SIG-M5 treated with dmso at 0.1 percent for 504 hours (cell line): ENCODE measurements around the gene HAX1.
"Not testable (repeated sequence)": the region's sequence is repeated elsewhere in the genome, so short reads cannot be mapped to it uniquely, and the experiment has no call there.

ENCODE experiments used
- DNase-seq: peaks from one replicate; lab custom pipeline; 2025; ENCODE audit not compliant: unreplicated experiment; lab: John Stamatoyannopoulos, UW

Gene HAX1

DNA sequence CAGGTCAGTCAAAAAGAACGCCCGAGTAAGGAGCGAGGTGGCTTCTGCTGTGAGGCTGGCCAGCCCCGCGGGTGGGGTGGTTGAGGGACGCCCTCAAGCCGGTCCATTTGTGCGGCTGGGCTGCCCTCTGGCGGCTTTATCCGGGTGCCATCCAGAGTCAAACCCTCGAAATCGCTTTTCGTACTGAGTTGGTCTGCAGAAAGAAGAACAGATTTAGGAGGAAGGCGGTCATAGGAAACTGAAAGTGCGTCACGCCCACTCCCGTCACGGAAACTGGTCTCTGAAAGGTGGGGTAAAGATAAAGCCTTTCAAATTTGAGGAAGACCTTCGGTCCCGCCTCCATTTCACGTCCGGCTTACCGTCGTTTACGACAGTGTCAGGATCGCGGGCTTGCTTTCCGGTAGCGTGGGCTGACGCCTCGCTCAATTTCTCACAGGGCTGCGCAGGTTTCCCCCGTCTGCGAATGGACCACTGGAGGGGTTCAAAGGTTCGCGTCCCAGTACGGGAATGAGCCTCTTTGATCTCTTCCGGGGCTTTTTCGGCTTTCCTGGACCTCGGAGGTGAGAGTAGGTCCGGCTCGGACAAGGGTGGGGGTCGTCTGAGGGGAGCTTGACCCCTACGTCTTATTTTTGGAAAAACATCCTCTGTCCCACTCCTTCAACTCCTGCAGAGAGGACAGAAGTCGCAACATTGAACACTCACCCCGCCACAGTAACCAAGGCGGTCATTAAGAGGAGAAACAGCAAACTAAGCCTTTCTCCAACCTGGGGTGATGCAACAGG, at the start of gene HAX1:
Gene HAX1, plus strand, starts transcription at position 413 of the 782 bp plus-strand sequence. Its CDS starts 95 bp downstream, at position 508.
- peak; percentile 100 for DNase-seq

GRCh38 chr1:154222918-154223317, 49.5 kb upstream of the HAX1 start:
- DNase-seq: no peak

- no peak for DNase-seq
Observed at GRCh38 chr1:154223621-154224020, 48.8 kb upstream of the HAX1 start.

DNA sequence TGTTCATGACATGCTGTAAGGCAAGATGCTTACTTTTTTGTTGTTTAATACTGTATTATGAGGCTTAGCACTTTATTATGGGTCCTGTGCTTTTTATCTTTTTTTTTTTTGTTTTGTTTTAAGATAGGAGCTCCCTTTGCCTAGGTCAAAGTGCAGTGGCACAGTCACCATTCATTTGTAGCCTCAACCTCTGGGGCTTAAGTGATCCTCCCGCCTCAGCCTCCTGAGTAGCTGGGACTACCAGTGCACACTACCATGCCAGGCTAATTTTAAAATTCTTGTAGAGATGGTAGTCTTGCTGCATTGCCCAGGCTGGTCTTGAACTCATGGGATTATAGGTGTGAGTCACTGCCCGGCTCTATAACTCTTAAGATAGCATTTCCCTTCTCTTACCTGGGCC, 47.1 kb upstream of the HAX1 start:
- no peak for DNase-seq

- DNase-seq: not testable (repeated sequence)
Observed at GRCh38 chr1:154231112-154231511, 41.3 kb upstream of the HAX1 start.

- DNase-seq: not testable (repeated sequence)
Observed at GRCh38 chr1:154233127-154233526, 39.3 kb upstream of the HAX1 start.

DNA sequence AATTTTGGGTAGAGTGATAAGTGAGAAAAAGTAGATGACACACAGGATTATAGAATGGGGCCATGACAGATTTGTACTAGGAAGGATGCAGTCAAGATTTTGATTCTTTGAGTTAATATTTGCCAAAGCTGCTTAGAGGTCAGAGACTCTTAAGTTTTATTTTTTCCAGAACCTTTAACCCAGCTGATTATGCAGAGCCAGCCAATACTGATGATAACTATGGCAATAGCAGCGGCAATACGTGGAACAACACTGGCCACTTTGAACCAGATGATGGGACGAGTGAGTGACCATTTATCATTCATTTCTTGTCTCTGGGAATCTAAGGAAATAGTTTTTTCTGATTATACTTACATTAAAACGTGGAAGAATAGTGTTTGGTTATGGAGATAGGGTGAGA, 35.6 kb upstream of the HAX1 start:
- DNase-seq: no peak

- no peak for DNase-seq
Observed at GRCh38 chr1:154237435-154237834, 35.0 kb upstream of the HAX1 start.

GRCh38 chr1:154237880-154238506, 34.4 kb upstream of the HAX1 start:
- DNase-seq: no peak

DNA sequence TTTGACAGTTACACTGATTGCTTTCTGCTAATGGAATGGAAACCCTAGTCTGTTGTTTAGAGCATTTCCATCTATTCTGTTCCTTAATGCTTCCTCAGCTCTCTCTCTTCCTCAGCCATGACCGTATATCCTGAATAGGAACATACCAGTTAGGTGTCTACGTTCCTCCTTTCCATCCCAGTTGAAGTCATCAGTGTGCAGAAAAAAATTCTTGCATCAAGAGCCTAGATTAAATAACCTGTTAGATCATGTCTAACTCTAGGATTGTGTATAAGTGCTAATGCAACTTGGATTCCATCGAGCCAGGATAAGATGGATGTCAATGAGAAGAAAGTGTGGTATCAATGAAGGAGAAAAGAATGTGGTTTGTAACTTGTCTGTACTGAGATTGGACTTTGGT, 32.9 kb upstream of the HAX1 start:
- no peak for DNase-seq

DNA sequence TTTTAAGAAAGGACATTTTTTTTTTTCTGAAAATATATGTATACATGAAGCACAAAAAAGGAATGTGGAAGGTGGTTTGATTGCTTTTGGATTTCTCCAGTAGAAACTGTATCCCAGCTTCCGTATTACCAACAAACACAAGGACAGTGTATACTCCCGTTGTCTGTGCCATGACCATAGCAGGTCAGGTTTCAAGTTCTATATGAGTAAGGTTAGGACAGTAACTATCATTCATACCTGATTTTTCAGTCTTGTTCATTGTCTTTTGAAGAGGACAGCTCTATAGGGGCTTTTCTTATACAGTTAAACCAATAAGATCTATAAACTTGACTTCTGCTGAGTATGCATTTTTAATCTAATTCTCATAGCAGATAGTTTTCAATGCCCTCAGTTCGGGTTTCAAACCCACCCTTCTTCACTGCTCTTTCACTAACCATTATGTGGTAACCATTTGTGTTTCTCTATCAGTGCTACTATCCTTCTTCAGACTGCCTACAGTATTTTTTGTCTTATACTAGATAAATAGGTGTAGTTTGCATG, 32.1 kb upstream of the HAX1 start:
- DNase-seq: no peak

DNA sequence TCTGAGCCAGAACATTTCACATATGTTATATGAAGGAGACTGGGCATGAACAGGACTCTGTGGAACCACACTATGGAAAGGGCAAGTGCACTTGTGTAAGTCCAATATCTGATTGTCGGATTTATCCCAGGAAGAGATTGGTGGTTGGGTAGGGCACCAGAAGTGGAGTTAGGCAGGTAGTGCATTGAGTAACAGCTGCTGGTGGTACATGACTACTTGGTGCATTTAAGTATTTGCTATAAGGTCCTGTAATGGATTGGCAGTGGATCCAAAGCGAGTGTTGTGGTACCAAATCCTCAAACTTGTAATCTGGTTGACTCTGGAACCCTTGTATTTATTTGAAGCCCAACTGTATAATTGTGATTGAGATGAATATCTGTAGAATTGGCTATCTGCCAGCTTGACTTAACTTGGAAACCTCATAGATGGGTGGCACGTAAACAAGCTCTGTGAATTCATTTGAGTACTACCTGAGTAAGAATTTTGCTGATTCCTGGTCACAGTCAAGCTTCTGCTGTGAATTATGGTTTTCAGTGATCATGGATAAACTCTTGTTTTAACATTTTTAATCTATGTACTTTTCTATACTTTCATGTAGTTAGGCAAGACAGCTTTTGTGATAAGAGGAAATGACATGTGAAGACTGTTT, 30.6 kb upstream of the HAX1 start:
- no peak for DNase-seq

- no peak for DNase-seq
Observed at GRCh38 chr1:154253671-154254070, 18.8 kb upstream of the HAX1 start.

- DNase-seq: no peak
Observed at GRCh38 chr1:154256686-154257085, 15.7 kb upstream of the HAX1 start.

- no peak for DNase-seq
Observed at GRCh38 chr1:154258784-154259183, 13.6 kb upstream of the HAX1 start.

GRCh38 chr1:154260127-154260526, 12.3 kb upstream of the HAX1 start:
- no peak for DNase-seq

DNA sequence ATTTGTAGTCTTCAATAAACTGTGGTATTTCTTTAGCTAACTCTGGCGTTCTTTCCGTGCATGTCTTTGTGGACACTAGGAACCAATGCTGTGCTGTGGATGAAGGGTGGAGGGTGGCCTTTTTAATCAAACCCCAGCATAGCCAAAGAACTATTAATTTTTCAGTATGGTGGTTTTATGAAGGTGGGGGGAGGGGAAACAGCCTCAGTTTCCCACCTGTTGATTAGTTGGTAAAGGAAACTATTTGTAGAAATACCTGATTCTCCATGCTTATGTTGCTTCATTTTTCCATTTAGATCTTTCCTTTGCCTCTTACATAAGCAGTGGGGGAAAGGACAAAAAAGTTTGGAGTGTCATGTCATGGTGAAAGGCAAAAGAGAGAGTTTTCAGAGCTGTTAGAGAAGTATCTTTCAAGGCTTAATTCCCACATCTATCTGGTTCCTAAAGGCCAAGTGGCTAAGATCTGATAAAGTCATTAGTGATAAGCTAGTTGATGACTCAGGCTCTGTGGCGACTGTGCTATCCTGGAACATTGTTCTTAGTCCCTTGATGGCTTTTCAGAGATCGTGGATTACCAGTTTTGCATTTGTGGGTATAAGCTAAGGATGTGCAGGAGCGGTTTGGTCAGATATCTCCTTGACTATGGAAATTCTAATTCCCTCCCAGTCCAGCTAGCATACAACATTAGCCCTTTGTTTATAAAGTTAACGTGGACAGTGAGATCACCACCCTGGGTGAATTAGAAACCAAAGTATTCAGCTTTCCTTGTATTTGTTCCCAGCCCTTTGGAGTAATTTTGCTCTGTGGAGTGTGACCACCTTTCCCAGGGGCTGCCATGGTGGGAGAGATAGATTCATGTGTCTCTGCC, 8.7 kb upstream of the HAX1 start:
- no peak for DNase-seq

- no peak for DNase-seq
Observed at GRCh38 chr1:154264454-154264853, 8.0 kb upstream of the HAX1 start.

- DNase-seq: no peak
Observed at GRCh38 chr1:154265586-154265985, 6.8 kb upstream of the HAX1 start.

DNA sequence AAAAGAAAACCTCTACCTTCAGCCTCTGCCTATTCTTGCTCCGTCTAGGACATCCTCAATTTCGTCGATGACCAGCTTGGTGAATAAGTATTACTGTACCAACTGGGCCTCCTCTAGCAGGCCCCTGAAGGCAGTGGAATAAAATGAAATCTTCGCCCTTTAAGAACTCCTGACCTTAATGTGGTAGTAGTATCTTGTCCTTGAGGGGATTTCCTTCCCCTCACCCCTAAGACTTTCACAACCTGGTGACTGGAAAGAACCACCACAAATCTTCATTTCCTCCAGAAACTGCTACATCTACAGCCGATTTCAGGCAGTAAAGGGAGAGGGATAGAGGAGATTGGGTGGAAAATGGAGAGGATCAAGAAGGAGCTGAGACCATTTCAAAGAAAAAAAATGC, 1.6 kb upstream of the HAX1 start:
- no peak for DNase-seq

- no peak for DNase-seq
Observed at GRCh38 chr1:154272999-154273563, 652 bp downstream of the HAX1 start.
